SK-N-SH (cell line): Measurements from ENCODE around the gene WDFY1.

ENCODE experiments used
- ELF1 ChIP-seq: IDR thresholded peaks from 2 replicates; pipeline ENCODE4 v1.4.0; 2012
- EP300 ChIP-seq, 2 experiments: IDR thresholded peaks; 2 replicates each; pipeline versions ENCODE4 v1.4.0 to v1.6.1; 2012; ENCODE audit warnings: borderline replicate concordance in 1 of 2, low read depth in 1 of 2, low read length in 1 of 2
- FOXM1 ChIP-seq: IDR thresholded peaks from 2 replicates; pipeline ENCODE4 v1.4.0; 2012; ENCODE audit warnings: low read depth, mild to moderate bottlenecking
- JUND ChIP-seq: IDR thresholded peaks from 2 replicates; pipeline ENCODE4 v1.4.0; 2012
- POLR2AphosphoS5 ChIP-seq: IDR thresholded peaks from 2 replicates; pipeline ENCODE4 v1.6.1; 2012; ENCODE audit warnings: low read depth, low read length
- RCOR1 ChIP-seq: fragments of 150-350 bp; IDR thresholded peaks from 2 replicates; pipeline ENCODE4 v1.6.1; 2017; ENCODE audit warnings: antibody characterized with exemption, low read length
- TCF12 ChIP-seq: IDR thresholded peaks from 2 replicates; pipeline ENCODE4 v1.4.0; 2012
- YY1 ChIP-seq: IDR thresholded peaks from 2 replicates; pipeline ENCODE4 v1.4.0; 2012; ENCODE audit warnings: low read depth, mild to moderate bottlenecking
- TF ChIP-seq, protein P1 (sequence below): fragments of 200-600 bp; sonication (generic); IDR thresholded peaks from 2 replicates; pipeline ENCODE4 v1.6.1; 2017; ENCODE audit warnings: antibody characterized with exemption, mild to moderate bottlenecking, moderate library complexity
- TF ChIP-seq, protein P2 (sequence below): IDR thresholded peaks from 2 replicates; pipeline ENCODE4 v1.4.0; 2012; ENCODE audit warnings: low read depth, borderline replicate concordance
- TF ChIP-seq, protein P3 (sequence below): fragments of 150-350 bp; IDR thresholded peaks from 2 replicates; pipeline ENCODE4 v1.6.1; 2016; ENCODE audit warnings: mild to moderate bottlenecking, low read depth, low read length
- TF ChIP-seq, protein P4 (sequence below): IDR thresholded peaks from 2 replicates; pipeline ENCODE4 v1.4.0; 2012; ENCODE audit warnings: low read depth, borderline replicate concordance
- TF ChIP-seq, protein P5 (sequence below): IDR thresholded peaks from 2 replicates; pipeline ENCODE4 v1.6.1; 2012; ENCODE audit warnings: mild to moderate bottlenecking, low read depth, low read length, moderate library complexity

DNA sequence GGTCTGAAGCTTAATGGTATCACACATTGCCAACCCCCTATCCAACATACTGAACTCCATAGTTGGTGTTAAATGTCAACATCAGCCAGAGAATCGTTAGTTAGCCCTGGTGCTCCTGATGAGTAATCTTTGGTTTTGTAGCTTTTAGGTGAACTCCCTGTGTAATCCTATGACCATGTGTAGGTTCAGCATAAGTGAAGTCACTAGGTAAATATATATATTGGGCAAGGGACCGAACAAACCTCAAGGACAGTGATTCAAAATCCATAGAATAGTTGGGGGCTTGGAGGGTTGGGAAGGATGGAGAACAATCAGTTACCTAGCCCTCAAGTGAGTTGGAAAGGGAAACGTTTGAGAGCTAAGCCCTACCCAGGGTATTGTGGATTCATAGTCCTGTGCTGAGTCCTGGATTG is 91.7 kb downstream of the WDFY1 start:
- TF ChIP-seq TCF12 (no peak), FOXM1 (no peak), YY1 (no peak), POLR2AphosphoS5 (no peak), RCOR1 (no peak), ELF1 (no peak), JUND (no peak), EP300 (IDR thresholded peaks at IDR 0.05; ENCODE audit: borderline replicate concordance in 1 of 2, low read depth in 1 of 2, low read length in 1 of 2) (no peak)
- TF ChIP-seq, protein P1, sequence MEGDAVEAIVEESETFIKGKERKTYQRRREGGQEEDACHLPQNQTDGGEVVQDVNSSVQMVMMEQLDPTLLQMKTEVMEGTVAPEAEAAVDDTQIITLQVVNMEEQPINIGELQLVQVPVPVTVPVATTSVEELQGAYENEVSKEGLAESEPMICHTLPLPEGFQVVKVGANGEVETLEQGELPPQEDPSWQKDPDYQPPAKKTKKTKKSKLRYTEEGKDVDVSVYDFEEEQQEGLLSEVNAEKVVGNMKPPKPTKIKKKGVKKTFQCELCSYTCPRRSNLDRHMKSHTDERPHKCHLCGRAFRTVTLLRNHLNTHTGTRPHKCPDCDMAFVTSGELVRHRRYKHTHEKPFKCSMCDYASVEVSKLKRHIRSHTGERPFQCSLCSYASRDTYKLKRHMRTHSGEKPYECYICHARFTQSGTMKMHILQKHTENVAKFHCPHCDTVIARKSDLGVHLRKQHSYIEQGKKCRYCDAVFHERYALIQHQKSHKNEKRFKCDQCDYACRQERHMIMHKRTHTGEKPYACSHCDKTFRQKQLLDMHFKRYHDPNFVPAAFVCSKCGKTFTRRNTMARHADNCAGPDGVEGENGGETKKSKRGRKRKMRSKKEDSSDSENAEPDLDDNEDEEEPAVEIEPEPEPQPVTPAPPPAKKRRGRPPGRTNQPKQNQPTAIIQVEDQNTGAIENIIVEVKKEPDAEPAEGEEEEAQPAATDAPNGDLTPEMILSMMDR: no peak
- TF ChIP-seq, protein P2, sequence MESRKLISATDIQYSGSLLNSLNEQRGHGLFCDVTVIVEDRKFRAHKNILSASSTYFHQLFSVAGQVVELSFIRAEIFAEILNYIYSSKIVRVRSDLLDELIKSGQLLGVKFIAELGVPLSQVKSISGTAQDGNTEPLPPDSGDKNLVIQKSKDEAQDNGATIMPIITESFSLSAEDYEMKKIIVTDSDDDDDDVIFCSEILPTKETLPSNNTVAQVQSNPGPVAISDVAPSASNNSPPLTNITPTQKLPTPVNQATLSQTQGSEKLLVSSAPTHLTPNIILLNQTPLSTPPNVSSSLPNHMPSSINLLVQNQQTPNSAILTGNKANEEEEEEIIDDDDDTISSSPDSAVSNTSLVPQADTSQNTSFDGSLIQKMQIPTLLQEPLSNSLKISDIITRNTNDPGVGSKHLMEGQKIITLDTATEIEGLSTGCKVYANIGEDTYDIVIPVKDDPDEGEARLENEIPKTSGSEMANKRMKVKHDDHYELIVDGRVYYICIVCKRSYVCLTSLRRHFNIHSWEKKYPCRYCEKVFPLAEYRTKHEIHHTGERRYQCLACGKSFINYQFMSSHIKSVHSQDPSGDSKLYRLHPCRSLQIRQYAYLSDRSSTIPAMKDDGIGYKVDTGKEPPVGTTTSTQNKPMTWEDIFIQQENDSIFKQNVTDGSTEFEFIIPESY: no peak
- TF ChIP-seq, protein P3, sequence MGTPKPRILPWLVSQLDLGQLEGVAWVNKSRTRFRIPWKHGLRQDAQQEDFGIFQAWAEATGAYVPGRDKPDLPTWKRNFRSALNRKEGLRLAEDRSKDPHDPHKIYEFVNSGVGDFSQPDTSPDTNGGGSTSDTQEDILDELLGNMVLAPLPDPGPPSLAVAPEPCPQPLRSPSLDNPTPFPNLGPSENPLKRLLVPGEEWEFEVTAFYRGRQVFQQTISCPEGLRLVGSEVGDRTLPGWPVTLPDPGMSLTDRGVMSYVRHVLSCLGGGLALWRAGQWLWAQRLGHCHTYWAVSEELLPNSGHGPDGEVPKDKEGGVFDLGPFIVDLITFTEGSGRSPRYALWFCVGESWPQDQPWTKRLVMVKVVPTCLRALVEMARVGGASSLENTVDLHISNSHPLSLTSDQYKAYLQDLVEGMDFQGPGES: no peak
- TF ChIP-seq, protein P4, sequence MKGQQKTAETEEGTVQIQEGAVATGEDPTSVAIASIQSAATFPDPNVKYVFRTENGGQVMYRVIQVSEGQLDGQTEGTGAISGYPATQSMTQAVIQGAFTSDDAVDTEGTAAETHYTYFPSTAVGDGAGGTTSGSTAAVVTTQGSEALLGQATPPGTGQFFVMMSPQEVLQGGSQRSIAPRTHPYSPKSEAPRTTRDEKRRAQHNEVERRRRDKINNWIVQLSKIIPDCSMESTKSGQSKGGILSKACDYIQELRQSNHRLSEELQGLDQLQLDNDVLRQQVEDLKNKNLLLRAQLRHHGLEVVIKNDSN: no peak
- TF ChIP-seq, protein P5, sequence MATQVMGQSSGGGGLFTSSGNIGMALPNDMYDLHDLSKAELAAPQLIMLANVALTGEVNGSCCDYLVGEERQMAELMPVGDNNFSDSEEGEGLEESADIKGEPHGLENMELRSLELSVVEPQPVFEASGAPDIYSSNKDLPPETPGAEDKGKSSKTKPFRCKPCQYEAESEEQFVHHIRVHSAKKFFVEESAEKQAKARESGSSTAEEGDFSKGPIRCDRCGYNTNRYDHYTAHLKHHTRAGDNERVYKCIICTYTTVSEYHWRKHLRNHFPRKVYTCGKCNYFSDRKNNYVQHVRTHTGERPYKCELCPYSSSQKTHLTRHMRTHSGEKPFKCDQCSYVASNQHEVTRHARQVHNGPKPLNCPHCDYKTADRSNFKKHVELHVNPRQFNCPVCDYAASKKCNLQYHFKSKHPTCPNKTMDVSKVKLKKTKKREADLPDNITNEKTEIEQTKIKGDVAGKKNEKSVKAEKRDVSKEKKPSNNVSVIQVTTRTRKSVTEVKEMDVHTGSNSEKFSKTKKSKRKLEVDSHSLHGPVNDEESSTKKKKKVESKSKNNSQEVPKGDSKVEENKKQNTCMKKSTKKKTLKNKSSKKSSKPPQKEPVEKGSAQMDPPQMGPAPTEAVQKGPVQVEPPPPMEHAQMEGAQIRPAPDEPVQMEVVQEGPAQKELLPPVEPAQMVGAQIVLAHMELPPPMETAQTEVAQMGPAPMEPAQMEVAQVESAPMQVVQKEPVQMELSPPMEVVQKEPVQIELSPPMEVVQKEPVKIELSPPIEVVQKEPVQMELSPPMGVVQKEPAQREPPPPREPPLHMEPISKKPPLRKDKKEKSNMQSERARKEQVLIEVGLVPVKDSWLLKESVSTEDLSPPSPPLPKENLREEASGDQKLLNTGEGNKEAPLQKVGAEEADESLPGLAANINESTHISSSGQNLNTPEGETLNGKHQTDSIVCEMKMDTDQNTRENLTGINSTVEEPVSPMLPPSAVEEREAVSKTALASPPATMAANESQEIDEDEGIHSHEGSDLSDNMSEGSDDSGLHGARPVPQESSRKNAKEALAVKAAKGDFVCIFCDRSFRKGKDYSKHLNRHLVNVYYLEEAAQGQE: no peak
